MCF 10A (cell line): Measurements from ENCODE around the gene DOK6. TPM values are rescaled to one million over a fixed set of nuclear protein-coding genes. Genes with fewer than 3 reads are reported as not detected.

Source experiments
- BruUV-seq: library from RNA; stranded (reverse); fragments of 400-500 nt; replicated peaks from 2 replicates; lab custom pipeline; 2021; lab: Mats Ljungman, UMichigan
- CTCF ChIA-PET: fragments of 300-600 bp; sonication (Branson Sonifier 250); formaldehyde crosslinking; extraction: SDS; loops from one replicate; lab custom pipeline; 2021; ENCODE audit warnings: antibody characterized with exemption, inconsistent platforms; lab: Yijun Ruan, JAX
- POLR2A ChIA-PET: fragments of 300-600, 350-650 bp; sonication (Branson Sonifier 250); formaldehyde crosslinking; extraction: SDS; loops from one replicate; lab custom pipeline; 2020; ENCODE audit warnings: antibody characterized with exemption, inconsistent platforms; lab: Yijun Ruan, JAX
- DNase-seq: peaks from one replicate; pipeline ENCODE4 v3.0.0-alpha.2; 2018; ENCODE audit not compliant: unreplicated experiment
- H3K27ac Mint-ChIP-seq: one replicate; pipeline ENCODE4 v1.8.0; 2022; ENCODE audit warnings: mild to moderate bottlenecking, low read depth, mixed read lengths; ENCODE audit not compliant: unreplicated experiment
- H3K27me3 Mint-ChIP-seq: one replicate; pipeline ENCODE4 v1.8.0; 2022; ENCODE audit warnings: mixed read lengths; ENCODE audit not compliant: insufficient read depth, unreplicated experiment
- H3K36me3 Mint-ChIP-seq: one replicate; pipeline ENCODE4 v1.8.0; 2022; ENCODE audit warnings: mild to moderate bottlenecking, moderate library complexity, mixed read lengths; ENCODE audit not compliant: insufficient read depth, unreplicated experiment
- H3K4me1 Mint-ChIP-seq: one replicate; pipeline ENCODE4 v1.8.0; 2022; ENCODE audit warnings: mixed read lengths; ENCODE audit not compliant: insufficient read depth, unreplicated experiment
- H3K4me3 Mint-ChIP-seq: one replicate; pipeline ENCODE4 v1.8.0; 2022; ENCODE audit warnings: mild to moderate bottlenecking, moderate library complexity, mixed read lengths; ENCODE audit not compliant: unreplicated experiment
- H3K9me3 Mint-ChIP-seq: one replicate; pipeline ENCODE4 v1.8.0; 2022; ENCODE audit warnings: mixed read lengths; ENCODE audit not compliant: unreplicated experiment
- CTCF ChIP-seq: fragments of 200-600 bp; IDR thresholded peaks from one replicate; pipeline ENCODE4 v1.8.0; 2022; ENCODE audit warnings: antibody characterized with exemption, mild to moderate bottlenecking; ENCODE audit not compliant: unreplicated experiment
- intact Hi-C: fragments of 100-400 bp; cut with micrococcal nuclease; formaldehyde crosslinking; loops from 2 replicates; pipeline ENCODE4 v1.14.1; 2022
- total RNA-seq: library from RNA; stranded (reverse); gene quantifications from 2 replicates; pipeline ENCODE4 v1.2.3, GENCODE V29; 2022

DOK6 gene
- total RNA-seq, 1 experiment from 2014 or later, result not detected

GRCh38 chr18:69763002-69763401, 362.3 kb downstream of the DOK6 start:
- H3K36me3 Mint-ChIP-seq, result no peaks in the 10 kb centered on the region
- intact Hi-C loops, result no loop called here
- ChIA-PET POLR2A (no interaction called here), CTCF (no interaction called here)
- no peak overlapping the region for H3K27ac Mint-ChIP-seq
- peaks cover 10% of the 10 kb centered on the region for H3K27me3 Mint-ChIP-seq
- no peak overlapping the region for H3K4me3 Mint-ChIP-seq
- BruUV-seq, result no TSS peak
- DNase-seq, result no peak
- TF ChIP-seq CTCF, result no peak
- H3K4me1 Mint-ChIP-seq, result no peaks in the 10 kb centered on the region
- H3K9me3 Mint-ChIP-seq, result no peaks in the 10 kb centered on the region

GRCh38 chr18:69763821-69764220, 363.1 kb downstream of the DOK6 start:
- Mint-ChIP-seq H3K9me3 (no peaks in the 10 kb centered on the region), H3K36me3 (no peaks in the 10 kb centered on the region), H3K27ac (no peak overlapping the region), H3K4me3 (no peak overlapping the region), H3K4me1 (no peaks in the 10 kb centered on the region), H3K27me3 (peaks cover 10% of the 10 kb centered on the region)
- TF ChIP-seq CTCF, result no peak
- CTCF ChIA-PET, result no interaction called here
- intact Hi-C loops, result no loop called here
- no peak for DNase-seq
- POLR2A ChIA-PET, result no interaction called here
- BruUV-seq, result no TSS peak

- intact Hi-C loops, result no loop called here
Observed at GRCh38 chr18:69770238-69770637, 369.6 kb downstream of the DOK6 start.

GRCh38 chr18:69774831-69775230, 374.1 kb downstream of the DOK6 start:
- H3K4me3 Mint-ChIP-seq, result no peak overlapping the region
- no peak for DNase-seq
- peaks cover 53% of the 10 kb centered on the region for H3K27me3 Mint-ChIP-seq
- no peak for TF ChIP-seq CTCF
- BruUV-seq, result no TSS peak
- ChIA-PET CTCF (no interaction called here), POLR2A (no interaction called here)
- no peaks in the 10 kb centered on the region for H3K9me3 Mint-ChIP-seq
- intact Hi-C loops, result no loop called here
- H3K27ac Mint-ChIP-seq, result no peak overlapping the region
- H3K4me1 Mint-ChIP-seq, result no peaks in the 10 kb centered on the region
- H3K36me3 Mint-ChIP-seq, result no peaks in the 10 kb centered on the region

More at GRCh38 chr18:69770238-69770637, 369.6 kb downstream of the DOK6 start:
- no peaks in the 10 kb centered on the region for H3K9me3 Mint-ChIP-seq
- CTCF ChIA-PET, result no interaction called here
- no peak for DNase-seq
- no peaks in the 10 kb centered on the region for H3K4me1 Mint-ChIP-seq
- no peak overlapping the region for H3K4me3 Mint-ChIP-seq
- no peaks in the 10 kb centered on the region for H3K36me3 Mint-ChIP-seq
- POLR2A ChIA-PET, result no interaction called here
- peaks cover 34% of the 10 kb centered on the region for H3K27me3 Mint-ChIP-seq
- no peak for TF ChIP-seq CTCF
- BruUV-seq, result no TSS peak
- no peak overlapping the region for H3K27ac Mint-ChIP-seq
